Adipose tissue (tissue), 3 donors: ENCODE measurements around the gene DIAPH2. TPM values are rescaled to one million over a fixed set of nuclear protein-coding genes. Genes with fewer than 3 reads are reported as not detected.

Experiments
- H3K27ac ChIP-seq: one replicate; pipeline ENCODE4 v1.5.1; 2013; ENCODE audit warnings: low read depth, low read length
- WGBS, 3 donors: extraction: QIAGEN DNeasy Blood & Tissue Kit; methylation state at CpG; one replicate each; pipeline ENCODE4 v1.1.7; 2013; 5-methylcytosine and 5-hydroxymethylcytosine counted together
- polyA plus RNA-seq, 3 donors: library from polyadenylated mRNA; stranded (reverse); fragments of 200-250 nt; gene quantifications; one replicate each; pipeline ENCODE4 v1.2.3, GENCODE V29; 2013
- donor health status: healthy with polysubstance abuse.
- donor health status: Bipolar disorder and iron deficiency.
- donor health status: healthy.

The DIAPH2 gene
- polyA plus RNA-seq, 3 donors, result 2.1 to 11.7 (median 8.0) TPM

- WGBS, 3 donors, result 50 to 73% (median 71%) methylated on average over 1 of the region's 1 CpG
- H3K27ac ChIP-seq, result no peak overlapping the region
These were observed 845.0 kb downstream of the DIAPH2 start for GRCh38 chrX:97529536-97530200.

- H3K27ac ChIP-seq, result no peak overlapping the region
- 83 to 96% (median 91%) methylated on average over 3 of the region's 3 CpGs for WGBS, 3 donors
These were observed 847.2 kb downstream of the DIAPH2 start for GRCh38 chrX:97531825-97532224.

DNA sequence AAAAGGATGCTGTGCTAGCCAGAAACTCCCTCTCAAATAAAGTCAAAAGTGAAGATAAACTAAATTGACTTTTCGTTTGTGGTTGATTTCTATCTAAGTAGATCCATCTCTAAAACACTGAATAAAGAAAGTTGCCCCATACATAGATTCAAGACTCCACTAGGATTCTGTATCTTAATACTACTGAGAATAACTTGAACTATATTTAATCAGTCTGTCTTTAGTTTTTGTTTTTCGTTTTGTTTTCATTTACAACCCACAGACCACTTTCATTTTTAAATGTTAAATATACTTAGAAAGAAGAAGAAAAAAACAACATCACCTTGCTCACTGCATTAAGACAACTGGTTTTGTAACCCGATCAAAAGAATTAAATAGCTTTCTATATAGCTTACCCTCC is 854.1 kb downstream of the DIAPH2 start:
- WGBS, 3 donors, result 84 to 88% (median 87%) methylated on average over 3 of the region's 3 CpGs
- no peak overlapping the region for H3K27ac ChIP-seq

GRCh38 chrX:97539970-97540519 is 855.4 kb downstream of the DIAPH2 start:
- WGBS, 3 donors, result 41 to 71% (median 57%) methylated on average over 2 of the region's 2 CpGs
- no peak overlapping the region for H3K27ac ChIP-seq

- 68 to 88% (median 78%) methylated on average over 3 of the region's 3 CpGs for WGBS, 3 donors
- H3K27ac ChIP-seq, result no peak overlapping the region
These were observed 863.4 kb downstream of the DIAPH2 start for GRCh38 chrX:97547877-97548578.

DNA sequence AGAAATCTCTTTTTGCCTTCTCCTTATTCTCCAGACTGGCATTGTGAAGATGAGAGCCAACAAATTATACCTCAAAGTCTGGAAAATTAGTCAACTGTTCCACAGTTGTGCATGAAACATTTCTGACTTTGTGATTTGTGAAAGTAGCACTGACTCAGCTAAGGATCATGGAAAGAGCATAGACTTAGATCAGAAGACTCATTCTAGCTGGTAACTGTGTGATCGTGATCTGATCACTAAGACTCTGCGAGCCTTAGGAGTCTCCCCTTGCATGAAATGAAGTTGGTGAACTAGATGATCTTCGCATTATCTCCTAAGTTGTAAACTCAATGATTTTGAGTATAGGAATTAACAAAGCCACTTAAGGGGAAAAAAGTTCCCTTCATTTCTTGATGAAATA is 867.2 kb downstream of the DIAPH2 start:
- WGBS, 3 donors, result 94 to 99% (median 96%) methylated on average over 3 of the region's 3 CpGs
- H3K27ac ChIP-seq, result no peak overlapping the region

DNA sequence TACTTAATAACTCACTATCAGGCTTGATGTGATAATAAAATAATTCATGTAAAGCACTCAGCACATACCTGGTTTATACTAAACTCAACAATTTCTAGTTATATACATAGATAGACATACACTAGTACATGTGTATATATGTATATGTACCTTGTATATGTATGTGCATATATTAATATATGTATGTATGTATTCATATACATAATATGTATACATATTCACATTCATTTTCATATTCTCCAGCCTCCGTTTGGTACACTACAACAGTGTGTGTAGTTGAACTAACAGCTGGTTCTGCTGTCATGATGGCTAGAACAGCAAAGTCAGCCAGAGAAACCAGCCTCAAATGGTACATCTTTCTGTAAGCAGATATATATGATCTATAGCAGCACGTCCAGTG is 869.2 kb downstream of the DIAPH2 start:
- WGBS, 3 donors, result 83 to 98% (median 95%) methylated on average over 2 of the region's 2 CpGs

GRCh38 chrX:97556359-97556758 is 871.7 kb downstream of the DIAPH2 start:
- 80 to 97% (median 90%) methylated on average over 3 of the region's 3 CpGs for WGBS, 3 donors
- H3K27ac ChIP-seq, result no peak overlapping the region

More for the DNA sequence above, 869.2 kb downstream of the DIAPH2 start:
- H3K27ac ChIP-seq, result no peak overlapping the region

DNA sequence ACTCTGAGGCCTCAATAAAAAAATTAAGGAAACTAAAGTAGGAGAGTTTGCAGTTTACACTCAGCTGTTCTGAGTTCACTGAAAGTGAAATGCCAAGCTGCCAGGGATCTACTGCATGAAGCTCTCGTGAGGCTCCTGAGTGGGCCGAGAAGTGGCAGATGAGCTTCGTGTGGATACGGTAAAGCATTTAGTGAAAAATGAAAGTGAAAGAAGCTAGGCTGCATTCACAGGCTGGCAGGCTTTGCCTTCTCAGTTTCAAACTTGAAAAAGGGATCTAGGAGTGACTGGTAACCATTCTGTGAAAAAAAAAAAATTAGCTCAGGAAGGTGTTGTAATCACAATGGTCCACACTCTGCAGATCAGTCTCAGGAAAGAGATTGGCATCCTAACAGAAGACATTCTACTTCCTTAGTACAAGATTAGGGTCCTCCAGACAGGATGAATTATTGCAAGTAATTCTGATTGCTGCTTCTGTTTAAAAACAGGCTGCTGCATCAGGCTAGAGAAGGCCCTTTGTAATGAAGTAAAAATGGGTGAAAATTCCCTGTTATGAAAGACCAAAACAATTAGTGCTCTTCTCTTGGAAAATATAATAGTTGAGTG is 879.0 kb downstream of the DIAPH2 start:
- WGBS, 3 donors, result 1 to 30% (median 5%) methylated on average over 3 to 4 of the region's 4 CpGs
- H3K27ac ChIP-seq, result no peak overlapping the region

- H3K27ac ChIP-seq, result no peak overlapping the region
- 74 to 97% (median 86%) methylated on average over 2 of the region's 2 CpGs for WGBS, 3 donors
These were observed 879.9 kb downstream of the DIAPH2 start for GRCh38 chrX:97564496-97564895.

- no peak overlapping the region for H3K27ac ChIP-seq
- 79 to 86% (median 84%) methylated on average over 5 of the region's 5 CpGs for WGBS, 3 donors
These were observed 902.5 kb downstream of the DIAPH2 start for GRCh38 chrX:97587171-97587570.

DNA sequence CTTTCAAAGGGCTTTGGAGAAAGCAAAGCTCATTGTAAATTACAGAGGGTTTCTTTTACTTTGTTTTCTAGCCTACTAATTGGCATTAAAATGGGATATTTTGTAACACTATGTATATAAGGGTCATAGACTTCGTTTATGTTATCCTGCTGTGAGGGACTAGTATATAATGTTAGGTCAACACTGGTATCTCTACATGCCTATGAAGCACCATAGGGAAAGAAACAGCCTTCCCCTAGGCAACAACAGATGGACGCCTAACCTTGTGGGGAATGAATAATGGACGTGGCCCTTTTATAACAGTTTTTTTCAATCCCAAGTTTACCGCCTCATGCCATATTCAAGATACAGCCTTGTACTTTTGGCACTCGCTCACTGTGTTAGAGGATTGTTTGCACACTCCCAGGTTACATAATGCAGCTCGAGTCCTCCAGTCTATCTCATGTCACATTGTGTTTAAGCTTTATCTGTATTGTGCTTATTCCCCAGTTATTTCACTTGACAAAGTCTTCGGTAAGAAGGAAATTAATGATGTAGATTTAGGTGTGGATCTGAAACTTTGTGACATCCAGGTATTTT is 910.1 kb downstream of the DIAPH2 start:
- 39 to 81% (median 74%) methylated on average over 7 of the region's 7 CpGs for WGBS, 3 donors
- no peak overlapping the region for H3K27ac ChIP-seq

DNA sequence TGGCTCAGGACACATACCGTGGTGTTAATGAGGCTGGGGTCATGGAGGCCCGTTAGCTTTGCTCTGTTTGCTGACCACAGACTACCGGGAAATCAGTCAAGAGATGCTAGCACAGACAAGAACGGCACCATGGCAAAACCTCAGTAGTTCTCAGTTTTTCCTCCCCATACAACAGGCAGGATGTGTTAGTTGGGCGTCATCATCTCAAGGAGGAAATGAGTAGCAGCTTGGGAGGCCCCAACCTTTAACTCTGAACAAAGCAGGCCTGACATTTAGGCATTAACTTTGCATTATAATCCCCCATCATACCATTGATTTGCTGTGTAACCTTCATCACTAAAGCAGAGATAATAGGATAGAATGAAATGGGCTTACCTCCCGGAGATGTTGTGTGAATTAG is 913.3 kb downstream of the DIAPH2 start:
- 61 to 64% (median 61%) methylated on average over 6 of the region's 6 CpGs for WGBS, 3 donors
- no peak overlapping the region for H3K27ac ChIP-seq

GRCh38 chrX:97602465-97603258 is 918.0 kb downstream of the DIAPH2 start:
- WGBS, 3 donors, result 79 to 97% (median 81%) methylated on average over 3 of the region's 3 CpGs
- H3K27ac ChIP-seq, result no peak overlapping the region

DNA sequence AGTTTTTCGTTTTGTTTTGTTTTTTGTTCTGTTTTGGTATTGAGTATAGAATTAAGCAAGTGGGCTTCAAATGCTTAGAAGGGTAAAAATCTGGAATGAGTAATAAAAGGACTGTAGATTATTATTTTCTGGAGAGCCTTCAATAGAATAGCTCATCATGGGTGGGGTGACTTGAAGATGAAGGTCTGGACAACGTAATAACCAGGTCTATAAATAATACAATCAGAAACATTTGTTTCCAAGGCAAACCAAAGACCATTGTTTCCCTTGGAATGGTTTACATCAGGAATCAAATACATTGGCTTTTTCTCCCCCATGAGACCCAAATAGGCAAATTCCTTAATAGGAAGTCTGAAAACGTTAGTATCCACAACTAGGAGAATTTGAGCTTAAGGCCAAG is 920.6 kb downstream of the DIAPH2 start:
- WGBS, 3 donors, result 43 to 62% (median 57%) methylated on average over 3 of the region's 3 CpGs

GRCh38 chrX:97609357-97609756 is 924.7 kb downstream of the DIAPH2 start:
- no peak overlapping the region for H3K27ac ChIP-seq
- WGBS, 3 donors, result 88 to 100% (median 100%) methylated on average over 1 of the region's 1 CpG

More for the DNA sequence above, 920.6 kb downstream of the DIAPH2 start:
- H3K27ac ChIP-seq, result no peak overlapping the region

GRCh38 chrX:97609938-97610337 is 925.3 kb downstream of the DIAPH2 start:
- H3K27ac ChIP-seq, result no peak overlapping the region
- WGBS, 3 donors, result 74 to 91% (median 80%) methylated on average over 1 of the region's 1 CpG

GRCh38 chrX:97616883-97617530 is 932.4 kb downstream of the DIAPH2 start:
- WGBS, 3 donors, result 78 to 81% (median 80%) methylated on average over 7 of the region's 7 CpGs
- no peak overlapping the region for H3K27ac ChIP-seq
